HCT116 (cell line): ENCODE measurements around the gene SZT2. TPM values are rescaled to one million over a fixed set of nuclear protein-coding genes. Genes with fewer than 3 reads are reported as not detected.

Experiments used
- ATAC-seq: fragments of 200-7000 bp; cut with Tn5 transposase; 2 replicates; pipeline ENCODE4 v1.9.1; 2020; ENCODE audit warnings: mild to moderate bottlenecking, moderate library complexity
- BruUV-seq: library from RNA; stranded (reverse); fragments of 400-500 nt; replicated peaks from 2 replicates; lab custom pipeline; 2021; lab: Mats Ljungman, UMichigan
- CTCF ChIA-PET: fragments of 300-600 bp; sonication (Branson Sonifier 250); formaldehyde crosslinking; loops from one replicate; lab custom pipeline; 2021; ENCODE audit warnings: antibody characterized with exemption; lab: Charles Lee
- POLR2A ChIA-PET: fragments of 300-600, 350-600 bp; sonication (Branson Sonifier 250); formaldehyde crosslinking; loops from one replicate; lab custom pipeline; 2021; ENCODE audit warnings: antibody characterized with exemption; lab: Charles Lee
- RAD21 ChIA-PET, 2 experiments: fragments of 300-600 bp; sonication (Branson Sonifier 250); formaldehyde crosslinking; loops; one replicate each; lab custom pipeline; 2023; ENCODE audit warnings: low total read pairs in 2 of 2; ENCODE audit not compliant: uncharacterized antibody in 2 of 2, unreplicated experiment in 2 of 2, low non-redundant PET in 1 of 2; lab: Charles Lee
- DNase-seq: peaks from one replicate; pipeline ENCODE4 v3.0.0-alpha.2; 2010; ENCODE audit warnings: low read depth, low spot score
- H2AFZ ChIP-seq: fragments of 200-600 bp; shearing (Covaris generic), sonication (generic); 2 replicates; pipeline ENCODE4 v1.6.1; 2017; ENCODE audit warnings: low read depth, mixed run types, mixed read lengths, antibody characterized with exemption, low read length; ENCODE audit not compliant: poor library complexity, severe bottlenecking
- H3K27ac ChIP-seq: 2 replicates; pipeline ENCODE4 v1.5.1; 2012; ENCODE audit warnings: low read depth, low read length
- H3K27me3 ChIP-seq: fragments of 200-600 bp; sonication (generic); 2 replicates; pipeline ENCODE4 v1.6.1; 2016; ENCODE audit warnings: mixed run types, low read length, mixed read lengths; ENCODE audit not compliant: insufficient read depth
- H3K36me3 ChIP-seq, 2 experiments: fragments of 200-500 bp in 1 of 2; fragments of 200-600 bp in 1 of 2; sonication (Bioruptor generic) in 1 of 2; sonication (generic) in 1 of 2; 2 replicates each; pipeline versions ENCODE4 v1.5.1 to v1.6.1; 2014 to 2016; ENCODE audit warnings: low read length in 2 of 2, inconsistent platforms in 1 of 2, mixed read lengths in 1 of 2, mixed run types in 1 of 2; ENCODE audit not compliant: insufficient read depth in 2 of 2, control insufficient read depth in 1 of 2
- H3K4me1 ChIP-seq, 2 experiments: fragments of 200-600 bp in 1 of 2; sonication (generic) in 1 of 2; 2 replicates each; pipeline versions ENCODE4 v1.5.1 to v1.6.1; 2012 to 2017; ENCODE audit warnings: low read length in 2 of 2, inconsistent platforms in 1 of 2, mild to moderate bottlenecking in 1 of 2, mixed read lengths in 1 of 2, mixed run types in 1 of 2, moderate library complexity in 1 of 2; ENCODE audit not compliant: insufficient read depth in 2 of 2, control insufficient read depth in 1 of 2
- H3K4me2 ChIP-seq: fragments of 200-600 bp; sonication (generic); 2 replicates; pipeline ENCODE4 v1.6.1; 2017; ENCODE audit warnings: mixed run types, low read length, mixed read lengths
- H3K4me3 ChIP-seq, 2 experiments: fragments of 200-600 bp in 1 of 2; sonication (generic) in 1 of 2; replicated peaks in 1 of 2; 2 replicates each; pipeline ENCODE4 v1.5.1; 2011 to 2016; ENCODE audit warnings: low read length in 2 of 2, control low read depth in 1 of 2, low read depth in 1 of 2, mild to moderate bottlenecking in 1 of 2, mixed read lengths in 1 of 2, mixed run types in 1 of 2
- H3K79me2 ChIP-seq: fragments of 200-600 bp; sonication (generic); 2 replicates; pipeline ENCODE4 v1.6.1; 2017; ENCODE audit warnings: mild to moderate bottlenecking, mixed run types, low read length, moderate library complexity, mixed read lengths; ENCODE audit not compliant: insufficient read depth
- H3K9ac ChIP-seq: fragments of 200-600 bp; sonication (generic); 2 replicates; pipeline ENCODE4 v1.6.1; 2016; ENCODE audit warnings: low read length, mixed read lengths
- H3K9me2 ChIP-seq: fragments of 200-600 bp; sonication (generic), shearing (Covaris generic); 2 replicates; pipeline ENCODE4 v1.6.1; 2017; ENCODE audit warnings: mixed run types, mild to moderate bottlenecking, moderate library complexity; ENCODE audit not compliant: insufficient read depth
- H3K9me3 ChIP-seq, 2 experiments: fragments of 200-500 bp in 1 of 2; fragments of 200-600 bp in 1 of 2; sonication (Bioruptor generic) in 1 of 2; sonication (generic) in 1 of 2; 2 replicates each; pipeline ENCODE4 v1.6.1; 2014 to 2017; ENCODE audit warnings: low read length in 2 of 2, mixed read lengths in 2 of 2, inconsistent platforms in 1 of 2, low read depth in 1 of 2, mild to moderate bottlenecking in 1 of 2, mixed run types in 1 of 2, moderate library complexity in 1 of 2; ENCODE audit not compliant: control insufficient read depth in 1 of 2, insufficient read depth in 1 of 2
- H4K20me1 ChIP-seq: fragments of 200-600 bp; sonication (generic), shearing (Covaris generic); 2 replicates; pipeline ENCODE4 v1.6.1; 2017; ENCODE audit warnings: mixed run types, mild to moderate bottlenecking, moderate library complexity; ENCODE audit not compliant: insufficient read depth
- CBX3 ChIP-seq: IDR thresholded peaks from 2 replicates; pipeline ENCODE4 v1.6.1; 2012; ENCODE audit warnings: low read depth
- CTCF ChIP-seq, 3 experiments: fragments of 200-600 bp in 1 of 3; sonication (generic) in 1 of 3; IDR thresholded peaks in 2 of 3; conservative IDR thresholded peaks in 1 of 3; 2 replicates each; pipeline ENCODE4 v1.5.1; 2012 to 2017; ENCODE audit warnings: low read depth in 2 of 3, low read length in 2 of 3, antibody characterized with exemption in 1 of 3, borderline replicate concordance in 1 of 3, control low read depth in 1 of 3, mild to moderate bottlenecking in 1 of 3, mixed read lengths in 1 of 3, mixed run types in 1 of 3, moderate library complexity in 1 of 3; ENCODE audit not compliant: insufficient read depth in 1 of 3
- EZH2 ChIP-seq: fragments of 200-600 bp; sonication (generic); IDR thresholded peaks from 2 replicates; pipeline ENCODE4 v1.6.1; 2017; ENCODE audit warnings: antibody characterized with exemption, mixed run types
- SP1 ChIP-seq: IDR thresholded peaks from 2 replicates; pipeline ENCODE4 v1.6.1; 2012; ENCODE audit warnings: low read depth
- intact Hi-C: fragments of 100-400 bp; cut with micrococcal nuclease; formaldehyde crosslinking; loops from 2 replicates; pipeline ENCODE4 v1.10.0; 2022
- total RNA-seq: library from RNA; stranded (reverse); gene quantifications from one replicate; pipeline ENCODE4 v1.2.1, GENCODE V29; 2021; ENCODE audit not compliant: unreplicated experiment

SZT2 gene
- total RNA-seq, 1 experiment from 2014 or later = 43.0 TPM

- no peak overlapping the region for H3K4me2 ChIP-seq
- intact Hi-C loops = no loop called here
- ChIA-PET CTCF (no interaction called here), RAD21 (no interaction called here)
- H3K4me1 ChIP-seq = peaks cover 0 to 5% of the 10 kb centered on the region in 2 experiments; a peak in 1 of 4 replicates
- H3K9ac ChIP-seq = no peak overlapping the region
- H3K27ac ChIP-seq = no peak overlapping the region
- peaks cover 5% of the 10 kb centered on the region for H3K79me2 ChIP-seq
- TF ChIP-seq EZH2 = no peak
- TF ChIP-seq, all 23 proteins: peak for 0
- Histone ChIP-seq H2AFZ (no peak overlapping the region), H3K4me3 (no peak overlapping the region), H4K20me1 (no peaks in the 10 kb centered on the region), H3K27me3 (no peaks in the 10 kb centered on the region), H3K9me2 (no peaks in the 10 kb centered on the region), H3K36me3 (no peaks in the 10 kb centered on the region), H3K9me3 (no peaks in the 10 kb centered on the region)
- ATAC-seq = no peak
- BruUV-seq = no TSS peak
- no peak for DNase-seq
- POLR2A ChIA-PET = no interaction called here
These were observed 5.8 kb downstream of the SZT2 start for GRCh38 chr1:43395523-43395922.

- TF ChIP-seq CBX3 (no peak), SP1 (no peak), CTCF (IDR thresholded peaks at IDR 0.05 in 2 of 3, conservative IDR thresholded peaks at IDR 0.05 in 1 of 3; ENCODE audit: borderline replicate concordance in 1 of 3, insufficient read depth in 1 of 3, low read depth in 2 of 3, low read length in 2 of 3) (no peak)
- H3K27ac ChIP-seq = no peak overlapping the region
- no peaks in the 10 kb centered on the region for H4K20me1 ChIP-seq
- intact Hi-C loops = no loop called here
- H3K4me2 ChIP-seq = no peak overlapping the region
- BruUV-seq = no TSS peak
- no peaks in the 10 kb centered on the region for H3K9me3 ChIP-seq
- ATAC-seq (no peak), DNase-seq (no peak)
- H3K27me3 ChIP-seq = no peaks in the 10 kb centered on the region
- no peaks in the 10 kb centered on the region for H3K4me1 ChIP-seq
- H3K36me3 ChIP-seq = no peaks in the 10 kb centered on the region
- RAD21 ChIA-PET = no interaction called here
- H3K9me2 ChIP-seq = no peaks in the 10 kb centered on the region
- POLR2A ChIA-PET = no interaction called here
- H3K4me3 ChIP-seq = no peak overlapping the region
- no peak overlapping the region for H2AFZ ChIP-seq
- CTCF ChIA-PET = no interaction called here
- no peaks in the 10 kb centered on the region; the same call in 1 of the 2 replicates for H3K79me2 ChIP-seq
- H3K9ac ChIP-seq = no peak overlapping the region
These were observed 6.4 kb downstream of the SZT2 start for GRCh38 chr1:43396059-43396458.
